ENCODE results near the gene BEND2.

- TF ChIP-seq EP300 (IDR thresholded peaks at IDR 0.05): no peak
- TF ChIP-seq CTCF (IDR thresholded peaks at IDR 0.05): no peak
- no peak for TF ChIP-seq POLR2AphosphoS5 (IDR thresholded peaks at IDR 0.05)
These were observed 69.5 kb downstream of the BEND2 start for GRCh38 chrX:18151157-18151556.

Measured in sigmoid colon (tissue), 4 donors.